Lower leg skin (tissue), 3 donors: ENCODE data around the gene SLC6A3.

ENCODE experiments used
- POLR2A ChIP-seq, 2 donors: fragments of 450-650 bp; IDR thresholded peaks; one replicate each; pipeline ENCODE4 v1.6.1; 2016 to 2017; ENCODE audit warnings: antibody characterized with exemption in 2 of 2, mild to moderate bottlenecking in 1 of 2, moderate library complexity in 1 of 2
- TF ChIP-seq, protein P1 (sequence below), 3 donors: fragments of 450-650 bp; IDR thresholded peaks; one replicate each; pipeline ENCODE4 v1.5.1; 2016; ENCODE audit warnings: antibody characterized with exemption in 3 of 3, mild to moderate bottlenecking in 3 of 3, moderate library complexity in 2 of 3

DNA sequence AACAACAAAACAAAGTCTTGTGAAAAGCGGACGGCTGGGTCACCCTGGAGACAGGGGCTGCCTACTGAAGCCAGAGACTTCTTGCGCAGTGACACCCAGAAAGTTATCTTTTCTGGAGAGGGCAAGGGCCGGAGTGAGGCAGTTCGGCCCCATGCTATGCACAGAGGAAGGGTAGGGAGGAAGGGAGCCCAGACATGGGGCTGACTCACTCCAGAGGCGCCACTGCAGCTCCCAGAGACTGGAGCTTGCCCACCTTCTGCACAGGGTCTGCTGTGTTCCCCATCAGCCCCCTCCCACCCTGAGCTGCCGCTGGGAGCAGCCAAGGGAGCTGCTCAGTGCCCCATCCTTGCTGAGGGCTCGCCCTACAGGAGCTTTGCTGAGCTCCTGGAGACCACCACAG is 13.3 kb downstream of the SLC6A3 start:
- TF ChIP-seq, protein P1, sequence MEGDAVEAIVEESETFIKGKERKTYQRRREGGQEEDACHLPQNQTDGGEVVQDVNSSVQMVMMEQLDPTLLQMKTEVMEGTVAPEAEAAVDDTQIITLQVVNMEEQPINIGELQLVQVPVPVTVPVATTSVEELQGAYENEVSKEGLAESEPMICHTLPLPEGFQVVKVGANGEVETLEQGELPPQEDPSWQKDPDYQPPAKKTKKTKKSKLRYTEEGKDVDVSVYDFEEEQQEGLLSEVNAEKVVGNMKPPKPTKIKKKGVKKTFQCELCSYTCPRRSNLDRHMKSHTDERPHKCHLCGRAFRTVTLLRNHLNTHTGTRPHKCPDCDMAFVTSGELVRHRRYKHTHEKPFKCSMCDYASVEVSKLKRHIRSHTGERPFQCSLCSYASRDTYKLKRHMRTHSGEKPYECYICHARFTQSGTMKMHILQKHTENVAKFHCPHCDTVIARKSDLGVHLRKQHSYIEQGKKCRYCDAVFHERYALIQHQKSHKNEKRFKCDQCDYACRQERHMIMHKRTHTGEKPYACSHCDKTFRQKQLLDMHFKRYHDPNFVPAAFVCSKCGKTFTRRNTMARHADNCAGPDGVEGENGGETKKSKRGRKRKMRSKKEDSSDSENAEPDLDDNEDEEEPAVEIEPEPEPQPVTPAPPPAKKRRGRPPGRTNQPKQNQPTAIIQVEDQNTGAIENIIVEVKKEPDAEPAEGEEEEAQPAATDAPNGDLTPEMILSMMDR (IDR thresholded peaks at IDR 0.05): no peak
- no peak for TF ChIP-seq POLR2A (IDR thresholded peaks at IDR 0.05)
